CD4-positive, CD25-positive, alpha-beta regulatory T cell (primary cell): ENCODE measurements around the gene DIPK1A. TPM values are rescaled to one million over a fixed set of nuclear protein-coding genes. Genes with fewer than 3 reads are reported as not detected.

Experiments
- ATAC-seq, 2 donors: fragments of 150-1000 bp; cut with Tn5 transposase; one replicate each; pipeline ENCODE4 v1.10.0; 2021; ENCODE audit warnings: low read depth in 2 of 2, moderate number of reproducible peaks in 2 of 2, moderate library complexity in 1 of 2
- DNase-seq, 3 donors: peaks; one replicate each; pipeline versions ENCODE4 v3.0.0 to v3.0.0-alpha.2; 2012 to 2022; ENCODE audit warnings: mixed read lengths in 1 of 3
- H3K27ac ChIP-seq: one replicate; pipeline ENCODE4 v1.7.0; 2013; ENCODE audit warnings: mild to moderate bottlenecking, low read length; ENCODE audit not compliant: insufficient read depth, poor library complexity, severe bottlenecking
- H3K27me3 ChIP-seq: one replicate; pipeline ENCODE4 v1.7.0; 2013; ENCODE audit warnings: low read length; ENCODE audit not compliant: control insufficient read depth, insufficient read depth
- H3K36me3 ChIP-seq: one replicate; pipeline ENCODE4 v1.7.0; 2013; ENCODE audit warnings: mild to moderate bottlenecking, low read length, moderate library complexity; ENCODE audit not compliant: control insufficient read depth, insufficient read depth
- H3K4me1 ChIP-seq: 2 replicates; pipeline ENCODE4 v1.7.0; 2013; ENCODE audit warnings: mild to moderate bottlenecking, low read length; ENCODE audit not compliant: insufficient read depth, control insufficient read depth, poor library complexity, severe bottlenecking
- H3K4me3 ChIP-seq: one replicate; pipeline ENCODE4 v1.7.0; 2013; ENCODE audit warnings: low read depth, mild to moderate bottlenecking, low read length, moderate library complexity
- H3K9me3 ChIP-seq, 2 experiments: 1 replicate in 1 of 2; 2 replicates in 1 of 2; pipeline ENCODE4 v1.7.0; 2013; ENCODE audit warnings: low read length in 2 of 2, mild to moderate bottlenecking in 1 of 2, moderate library complexity in 1 of 2; ENCODE audit not compliant: control insufficient read depth in 2 of 2
- H3K27ac Mint-ChIP-seq, 3 donors: one replicate each; pipeline ENCODE4 v1.8.0; 2020 to 2022; ENCODE audit warnings: mild to moderate bottlenecking in 3 of 3, mixed read lengths in 3 of 3, moderate library complexity in 2 of 3
- H3K27me3 Mint-ChIP-seq: one replicate; pipeline ENCODE4 v1.8.0; 2022; ENCODE audit warnings: mild to moderate bottlenecking, mixed read lengths
- H3K36me3 Mint-ChIP-seq: one replicate; pipeline ENCODE4 v1.8.0; 2020; ENCODE audit warnings: mixed read lengths
- H3K4me1 Mint-ChIP-seq, 4 donors: one replicate each; pipeline ENCODE4 v1.8.0; 2020 to 2022; ENCODE audit warnings: mixed read lengths in 4 of 4, mild to moderate bottlenecking in 1 of 4
- H3K4me3 Mint-ChIP-seq, 4 donors: one replicate each; pipeline ENCODE4 v1.8.0; 2020 to 2022; ENCODE audit warnings: mild to moderate bottlenecking in 4 of 4, mixed read lengths in 4 of 4, moderate library complexity in 3 of 4
- H3K9me3 Mint-ChIP-seq, 7 donors: one replicate each; pipeline ENCODE4 v1.8.0; 2020 to 2022; ENCODE audit warnings: mixed read lengths in 7 of 7, mild to moderate bottlenecking in 3 of 7, moderate library complexity in 2 of 7
- polyA plus RNA-seq, 4 donors: library from polyadenylated mRNA; unstranded; fragments of 300-500 nt; fragmentation: Illumina TruSeq; gene quantifications; one replicate each; pipeline ENCODE4 v1.2.3, GENCODE V29; 2021
- total RNA-seq: library from RNA; stranded (reverse); gene quantifications from one replicate; pipeline ENCODE4 v1.2.3, GENCODE V29; 2022

DIPK1A gene
- total RNA-seq (10.9 TPM), polyA plus RNA-seq (10 to 100 TPM; 13.0 to 19.6 (median 15.2) TPM)

DNA sequence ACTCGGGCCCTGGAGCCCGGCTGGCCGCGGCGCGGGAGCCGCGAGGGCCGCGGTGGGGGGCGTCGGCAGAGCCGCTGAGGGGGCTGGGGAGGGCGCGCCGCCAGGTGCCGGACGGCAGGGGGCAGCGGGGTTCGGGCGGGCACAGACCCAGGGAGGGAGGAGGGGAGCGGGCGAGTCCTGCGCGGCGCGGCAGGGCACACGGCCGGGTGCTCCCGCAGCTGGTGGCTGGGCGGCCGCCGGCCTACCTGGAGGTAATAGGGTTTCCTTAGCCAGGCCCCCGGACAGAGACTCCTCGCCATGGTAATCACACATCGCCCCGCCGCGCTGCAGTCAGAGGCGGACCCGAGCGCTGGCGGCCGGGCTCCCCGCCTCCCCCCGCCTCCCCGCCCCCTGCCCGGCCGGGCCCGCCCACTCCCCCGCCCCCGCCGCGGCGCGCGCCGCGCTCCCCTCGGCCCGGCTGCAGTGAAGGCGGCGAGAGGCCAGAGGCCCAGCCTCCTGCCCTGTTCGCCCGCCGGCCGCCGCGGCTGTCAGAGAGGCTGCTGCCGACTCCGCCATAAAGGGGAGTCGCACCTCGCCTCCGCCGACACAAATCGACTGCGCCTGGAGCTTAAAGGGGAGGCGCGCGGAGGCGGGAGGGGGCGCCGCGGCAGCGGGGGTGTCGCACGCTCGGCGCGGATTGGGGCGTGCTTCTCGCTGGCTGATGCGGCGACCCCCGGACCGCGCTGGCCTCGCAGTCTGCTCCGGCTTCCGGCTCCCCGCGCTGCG lies at the start of gene DIPK1A:
DIPK1A (minus strand) TSS at position 332 of the 765 bp plus-strand sequence; CDS start at position 299, 33 bp downstream.
- no peaks in the 10 kb centered on the region for H3K36me3 Mint-ChIP-seq
- peak within 1 kb of the TSS; percentile 93 to 98 (median 95) for H3K4me3 Mint-ChIP-seq
- peak within 1 kb of the TSS; percentile 95 to 99 (median 98) for H3K27ac Mint-ChIP-seq
- H3K9me3 ChIP-seq = no peaks in the 10 kb centered on the region
- H3K27ac ChIP-seq = peak within 1 kb of the TSS; percentile 97
- DNase-seq (peak; percentile 71 to 86 (median 85)), ATAC-seq (peak; percentile 52 to 54)
- no peaks in the 10 kb centered on the region for H3K27me3 Mint-ChIP-seq
- H3K4me1 ChIP-seq = peaks cover 80% of the 10 kb centered on the region
- H3K36me3 ChIP-seq = no peaks in the 10 kb centered on the region
- H3K9me3 Mint-ChIP-seq = no peaks in the 10 kb centered on the region
- peak within 1 kb of the TSS; percentile 93 for H3K4me3 ChIP-seq
- peaks cover 26 to 39% (median 32%) of the 10 kb centered on the region in 4 donors for H3K4me1 Mint-ChIP-seq
- no peaks in the 10 kb centered on the region for H3K27me3 ChIP-seq

DNA sequence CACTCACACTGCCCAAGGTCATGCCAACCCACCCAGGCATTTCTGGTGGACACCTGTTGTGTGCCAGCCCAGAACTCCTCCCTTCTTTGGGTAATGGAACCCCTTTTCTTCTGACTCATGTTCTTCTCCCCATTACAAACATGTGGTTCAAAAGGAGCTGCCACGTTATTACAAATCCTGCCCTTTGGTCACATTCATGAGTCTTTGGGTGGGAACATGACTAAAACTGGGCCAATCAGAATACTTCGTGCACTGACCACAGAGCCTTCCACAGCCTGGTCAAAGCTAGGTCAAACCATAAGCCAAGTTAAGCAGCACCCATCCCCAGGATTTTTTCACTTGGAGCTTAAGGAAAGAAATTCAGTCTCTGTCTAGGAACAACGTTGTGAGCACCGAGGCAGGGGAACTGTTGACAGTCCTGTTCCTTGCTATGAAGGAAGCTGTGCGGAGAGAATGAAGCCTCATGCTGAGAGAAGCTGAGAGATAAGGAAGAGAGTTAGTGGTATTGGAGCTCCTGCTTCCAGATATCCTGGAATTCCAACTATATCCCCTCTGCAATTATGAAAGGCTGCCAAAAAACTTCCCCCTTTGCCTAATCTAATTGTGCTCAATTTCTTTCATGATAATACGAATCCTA lies 46.8 kb upstream of the DIPK1A start:
- Mint-ChIP-seq H3K4me3 (no peak overlapping the region), H3K36me3 (no peaks in the 10 kb centered on the region)
- no peaks in the 10 kb centered on the region for H3K4me1 ChIP-seq

DNA sequence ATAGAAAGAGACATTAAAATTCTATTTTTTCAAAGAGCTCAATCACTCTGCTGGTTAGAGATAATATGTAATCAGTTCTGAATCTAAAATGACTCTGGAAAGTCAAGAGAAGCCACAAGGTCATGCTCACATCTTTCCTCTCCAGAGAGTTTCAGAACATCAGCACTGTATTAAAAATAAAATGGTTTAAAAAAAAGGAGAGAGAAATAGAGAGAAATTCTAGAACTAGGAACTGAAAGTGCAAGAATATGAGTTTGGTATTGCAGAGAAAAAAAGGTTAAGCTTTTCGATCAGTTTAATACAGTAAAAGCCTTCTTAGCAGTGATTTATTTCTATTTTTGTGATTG lies 44.0 kb upstream of the DIPK1A start:
- ATAC-seq = no peak
- DNase-seq = no peak
- Mint-ChIP-seq H3K9me3 (no peaks in the 10 kb centered on the region), H3K36me3 (no peaks in the 10 kb centered on the region), H3K27me3 (peaks cover 26% of the 10 kb centered on the region), H3K4me3 (no peak overlapping the region), H3K4me1 (peaks cover 0 to 7% (median under 1%) of the 10 kb centered on the region in 4 donors), H3K27ac (no peak overlapping the region)
- Histone ChIP-seq H3K27ac (no peak overlapping the region), H3K4me3 (no peak overlapping the region), H3K4me1 (no peaks in the 10 kb centered on the region), H3K27me3 (peaks cover 2% of the 10 kb centered on the region), H3K9me3 (no peaks in the 10 kb centered on the region), H3K36me3 (no peaks in the 10 kb centered on the region)

More for the DNA sequence above, 46.8 kb upstream of the DIPK1A start:
- H3K9me3 ChIP-seq = no peaks in the 10 kb centered on the region
- ATAC-seq (no peak), DNase-seq (no peak)
- Mint-ChIP-seq H3K4me1 (peaks cover 0 to 7% (median under 1%) of the 10 kb centered on the region in 4 donors), H3K27ac (no peak overlapping the region), H3K27me3 (peaks cover 23% of the 10 kb centered on the region), H3K9me3 (no peaks in the 10 kb centered on the region)
- no peaks in the 10 kb centered on the region for H3K36me3 ChIP-seq
- no peak overlapping the region for H3K4me3 ChIP-seq
- H3K27me3 ChIP-seq = no peaks in the 10 kb centered on the region
- no peak overlapping the region for H3K27ac ChIP-seq

DNA sequence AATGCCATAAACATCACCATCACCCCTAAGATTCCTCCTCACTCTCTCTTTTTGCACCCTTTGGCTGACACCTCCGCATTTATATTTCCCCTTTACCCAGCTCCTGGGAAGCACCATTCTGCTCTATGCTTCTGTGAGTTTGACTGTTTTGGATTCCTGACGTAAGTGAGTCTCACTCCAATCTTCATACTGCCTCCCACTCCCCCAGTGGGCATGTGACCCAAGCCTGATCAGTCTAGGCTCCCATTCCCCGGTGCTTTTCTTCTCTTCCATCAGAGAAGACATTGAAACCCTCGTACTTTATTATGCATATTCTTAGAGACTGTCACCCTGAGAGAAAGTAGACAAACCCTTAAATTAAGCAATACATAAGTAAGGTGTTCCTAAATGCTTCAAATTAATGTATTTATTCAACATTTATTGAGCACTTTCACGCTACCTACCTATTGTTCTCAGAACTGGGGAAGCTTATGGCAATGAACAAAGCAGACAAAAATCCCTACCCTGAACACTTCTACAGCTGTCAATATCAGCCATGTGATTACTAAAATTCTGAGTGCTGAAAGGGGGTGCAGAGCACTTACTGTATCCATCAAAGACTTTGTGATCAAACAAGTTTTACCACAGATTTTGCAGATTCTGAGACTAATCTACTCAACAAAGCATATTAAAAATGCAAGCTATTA lies 43.4 kb upstream of the DIPK1A start:
- H3K27ac Mint-ChIP-seq = peak overlapping the region in 1 of 3 donors; percentile 5
- no peaks in the 10 kb centered on the region for H3K36me3 Mint-ChIP-seq
- no peaks in the 10 kb centered on the region for H3K4me1 ChIP-seq
- peaks cover 2% of the 10 kb centered on the region for H3K27me3 ChIP-seq
- ATAC-seq (peak in 1 of 2 donors; percentile 34), DNase-seq (no peak)
- H3K4me1 Mint-ChIP-seq = peaks cover 0 to 7% (median under 1%) of the 10 kb centered on the region in 4 donors
- H3K4me3 Mint-ChIP-seq = no peak overlapping the region
- peaks cover 26% of the 10 kb centered on the region for H3K27me3 Mint-ChIP-seq
- no peaks in the 10 kb centered on the region for H3K9me3 ChIP-seq
- no peak overlapping the region for H3K4me3 ChIP-seq
- no peaks in the 10 kb centered on the region for H3K9me3 Mint-ChIP-seq
- no peaks in the 10 kb centered on the region for H3K36me3 ChIP-seq
- H3K27ac ChIP-seq = no peak overlapping the region

DNA sequence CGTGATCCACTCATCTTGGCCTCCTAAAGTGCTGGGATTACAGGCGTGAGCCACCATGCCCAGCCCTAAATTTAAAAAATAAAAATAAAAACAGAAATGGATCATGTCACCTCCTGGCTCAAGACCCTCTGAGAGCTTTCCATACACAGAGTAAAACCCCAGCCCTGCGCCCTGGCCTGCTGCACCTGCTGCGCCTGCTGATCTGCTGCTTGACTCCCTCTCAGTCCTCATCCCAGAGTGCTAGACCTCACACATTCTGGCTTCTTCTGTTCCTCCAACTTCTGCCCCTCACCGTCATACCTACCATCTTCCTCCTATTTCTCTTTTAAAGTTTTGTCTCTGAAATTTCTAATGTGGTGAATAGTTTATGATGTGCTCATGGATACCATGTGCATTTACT lies 42.7 kb upstream of the DIPK1A start:
- H3K27ac ChIP-seq = no peak overlapping the region
- H3K36me3 ChIP-seq = no peaks in the 10 kb centered on the region
- H3K4me1 ChIP-seq = no peaks in the 10 kb centered on the region
- H3K4me1 Mint-ChIP-seq = peaks cover 0 to 7% (median under 1%) of the 10 kb centered on the region in 4 donors
- H3K27me3 Mint-ChIP-seq = peaks cover 26% of the 10 kb centered on the region
- H3K27ac Mint-ChIP-seq = no peak overlapping the region
- DNase-seq = no peak
- H3K36me3 Mint-ChIP-seq = no peaks in the 10 kb centered on the region
- H3K9me3 ChIP-seq = no peaks in the 10 kb centered on the region
- H3K27me3 ChIP-seq = peaks cover 2% of the 10 kb centered on the region
- H3K4me3 Mint-ChIP-seq = no peak overlapping the region
- no peaks in the 10 kb centered on the region for H3K9me3 Mint-ChIP-seq
- ATAC-seq = no peak
- no peak overlapping the region for H3K4me3 ChIP-seq

DNA sequence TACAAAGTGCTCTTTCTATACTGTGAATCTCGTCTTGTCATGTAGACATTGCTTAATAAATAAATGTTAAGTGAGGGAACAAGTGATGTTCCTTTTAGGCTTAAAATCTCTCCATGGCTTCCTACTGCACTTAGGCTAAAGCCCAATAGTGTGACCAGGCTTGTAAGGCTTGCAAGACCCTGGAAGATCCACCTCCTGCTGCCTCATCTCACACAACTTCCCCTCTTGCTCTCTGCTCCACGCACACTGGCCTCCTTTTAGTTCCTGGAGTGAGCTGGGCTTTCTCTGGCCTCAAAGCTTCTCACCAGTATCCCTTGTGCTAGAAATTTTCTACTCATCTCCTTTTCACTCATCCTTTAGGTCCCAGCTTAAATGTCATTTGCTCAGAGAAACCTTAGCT lies 41.5 kb upstream of the DIPK1A start:
- H3K4me3 ChIP-seq = no peak overlapping the region
- Mint-ChIP-seq H3K27me3 (peaks cover 26% of the 10 kb centered on the region), H3K9me3 (no peaks in the 10 kb centered on the region), H3K36me3 (no peaks in the 10 kb centered on the region), H3K4me1 (peaks cover 0 to 7% (median under 1%) of the 10 kb centered on the region in 4 donors), H3K4me3 (no peak overlapping the region), H3K27ac (peak overlapping the region in 1 of 3 donors; percentile 47)
- no peaks in the 10 kb centered on the region for H3K4me1 ChIP-seq
- H3K9me3 ChIP-seq = no peaks in the 10 kb centered on the region
- no peak overlapping the region for H3K27ac ChIP-seq
- no peaks in the 10 kb centered on the region for H3K36me3 ChIP-seq
- DNase-seq = no peak
- H3K27me3 ChIP-seq = peaks cover 2% of the 10 kb centered on the region
- no peak for ATAC-seq

DNA sequence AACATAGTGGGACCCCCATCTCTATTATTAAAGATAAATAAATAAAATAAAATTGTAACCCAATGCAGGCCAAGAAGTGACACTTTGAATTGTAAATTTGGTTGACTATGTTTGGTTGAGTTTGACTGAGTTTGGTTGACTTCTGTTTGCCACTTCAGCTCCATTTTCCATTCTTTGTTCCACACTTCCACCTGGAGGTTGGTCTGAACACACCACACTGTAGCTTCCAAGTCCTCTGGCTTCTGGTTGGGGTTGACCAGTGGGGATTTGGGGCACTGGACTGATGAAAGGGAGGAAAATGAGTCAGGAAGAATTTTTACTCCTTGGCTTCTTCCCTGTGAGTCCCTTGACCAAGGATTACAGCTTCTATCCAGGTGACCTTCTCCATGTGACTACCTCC lies 40.6 kb upstream of the DIPK1A start:
- no peak overlapping the region for H3K27ac ChIP-seq
- Mint-ChIP-seq H3K4me1 (peaks cover 0 to 7% (median under 1%) of the 10 kb centered on the region in 4 donors), H3K4me3 (no peak overlapping the region), H3K27ac (no peak overlapping the region), H3K9me3 (no peaks in the 10 kb centered on the region), H3K27me3 (peaks cover 22% of the 10 kb centered on the region), H3K36me3 (no peaks in the 10 kb centered on the region)
- H3K4me3 ChIP-seq = no peak overlapping the region
- H3K27me3 ChIP-seq = peaks cover 2% of the 10 kb centered on the region
- no peaks in the 10 kb centered on the region for H3K4me1 ChIP-seq
- H3K36me3 ChIP-seq = no peaks in the 10 kb centered on the region
- DNase-seq (no peak), ATAC-seq (no peak)
- H3K9me3 ChIP-seq = no peaks in the 10 kb centered on the region
